GM18511 (cell line): ENCODE measurements around the gene USO1.
"Not testable (repeated sequence)": the region's sequence is repeated elsewhere in the genome, so short reads cannot be mapped to it uniquely, and the experiment has no call there.

Experiments used
- ATAC-seq: cut with Tn5 transposase; IDR thresholded peaks from one replicate; pipeline ENCODE4 v1.9.1; 2021; ENCODE audit warnings: mild to moderate bottlenecking, moderate library complexity; ENCODE audit not compliant: unreplicated experiment

Gene USO1

DNA sequence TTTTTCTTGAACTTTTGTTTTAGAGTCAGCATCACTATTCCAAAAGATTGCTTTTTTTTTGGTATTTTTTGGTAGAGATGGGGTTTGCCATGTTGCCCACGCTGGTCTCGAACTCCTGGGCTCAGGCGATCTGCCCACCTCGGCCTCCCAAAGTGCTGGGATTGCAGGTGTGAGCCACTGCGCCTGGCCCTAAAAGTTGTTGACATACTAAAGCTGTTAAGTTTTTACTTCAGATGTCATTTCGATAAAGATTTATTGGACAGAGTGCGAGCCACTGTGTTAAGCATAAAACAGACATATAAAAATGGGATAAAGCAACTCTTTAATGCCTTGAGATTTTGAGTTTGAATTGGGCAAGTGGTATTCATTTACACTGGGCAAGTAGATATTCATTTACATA lies 28.3 kb downstream of the USO1 start:
- ATAC-seq, result no peak

- no peak for ATAC-seq
These were observed 44.7 kb downstream of the USO1 start for GRCh38 chr4:75769036-75769435.

DNA sequence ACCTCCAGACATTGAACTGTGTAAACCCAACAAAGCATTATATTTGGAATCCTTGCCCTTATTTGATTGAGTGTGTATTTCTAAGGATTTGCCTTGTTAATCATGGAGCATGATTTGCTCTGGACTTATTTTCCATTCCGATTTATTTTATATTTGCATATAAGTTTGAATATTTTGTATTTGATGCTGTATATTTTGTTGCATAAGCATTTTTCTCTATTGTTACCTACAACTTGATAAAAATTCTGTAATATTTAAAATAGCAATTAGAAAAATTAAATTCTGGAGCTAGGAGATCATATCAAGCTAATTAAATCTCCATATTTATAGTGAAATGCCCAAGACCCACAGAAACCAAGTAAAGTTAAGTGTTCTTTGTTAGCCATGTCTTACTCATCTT lies 47.2 kb downstream of the USO1 start:
- ATAC-seq, result no peak

- ATAC-seq, result no peak
These were observed 53.2 kb downstream of the USO1 start for GRCh38 chr4:75777589-75777988.

GRCh38 chr4:75779105-75779757 lies 54.9 kb downstream of the USO1 start:
- peak; percentile 72 for ATAC-seq

GRCh38 chr4:75781305-75781704 lies 56.9 kb downstream of the USO1 start:
- ATAC-seq, result no peak

- ATAC-seq, result peak; percentile 80
These were observed 62.1 kb downstream of the USO1 start for GRCh38 chr4:75786526-75786925.

- ATAC-seq, result peak; percentile 26
These were observed 62.6 kb downstream of the USO1 start for GRCh38 chr4:75786938-75787337.

- no peak for ATAC-seq
These were observed 65.6 kb downstream of the USO1 start for GRCh38 chr4:75790024-75790423.

DNA sequence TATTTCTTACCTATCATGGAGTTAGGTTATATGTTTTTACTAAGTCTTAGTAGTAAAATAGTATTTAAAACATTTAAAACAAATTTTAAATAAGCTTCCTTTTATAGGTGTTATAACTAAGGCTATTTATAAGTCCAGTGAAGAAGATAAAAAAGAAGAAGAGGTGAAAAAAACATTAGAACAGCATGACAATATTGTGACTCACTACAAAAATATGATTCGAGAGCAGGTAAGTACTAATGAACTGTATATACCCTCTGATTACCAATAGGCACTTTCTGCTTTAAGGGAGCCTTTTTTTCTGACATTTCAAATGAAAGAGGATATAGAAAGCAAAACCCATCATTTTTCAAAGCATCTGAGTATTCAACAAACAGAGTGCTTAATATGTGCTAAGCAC lies 76.6 kb downstream of the USO1 start:
- ATAC-seq, result no peak

GRCh38 chr4:75806035-75806434 lies 81.7 kb downstream of the USO1 start:
- ATAC-seq, result not testable (repeated sequence)

DNA sequence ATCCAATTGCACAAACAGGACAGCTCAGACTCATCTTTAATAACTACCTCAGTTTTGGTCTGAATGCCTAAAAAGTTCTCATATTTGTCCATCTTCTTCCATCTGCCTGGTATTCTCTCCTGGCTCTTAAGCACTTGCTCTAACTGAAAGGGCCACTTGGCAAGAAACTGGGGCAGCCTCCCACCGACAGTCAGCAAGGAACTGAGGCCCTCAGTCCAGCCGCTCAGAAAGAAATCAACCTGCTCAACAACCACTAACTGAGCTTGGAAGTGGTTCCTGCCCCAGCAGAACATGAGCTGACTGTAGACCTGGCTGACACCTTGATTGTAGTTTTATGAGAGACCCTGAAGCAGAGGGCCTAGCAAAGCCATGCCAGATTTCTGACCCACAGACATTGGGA lies 93.5 kb downstream of the USO1 start:
- no peak for ATAC-seq

DNA sequence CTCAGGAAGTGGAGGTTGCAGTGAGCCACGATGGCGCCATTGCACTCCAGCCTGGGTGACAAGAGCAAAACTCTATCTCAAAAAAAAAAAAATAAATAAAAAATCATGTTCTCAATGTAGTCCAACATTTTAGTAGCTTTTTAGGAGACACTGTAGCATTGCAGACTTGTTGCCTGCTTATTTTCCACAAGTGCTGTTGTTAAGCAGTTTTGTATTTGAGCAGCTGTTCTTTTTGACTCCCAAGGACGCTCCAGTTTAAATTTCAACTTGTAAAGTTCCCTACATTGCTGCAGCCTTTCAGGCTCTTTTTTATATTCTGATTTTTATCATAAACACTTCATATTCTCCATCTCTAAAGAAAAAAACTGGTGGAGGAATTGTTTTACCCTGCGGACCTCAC lies 94.7 kb downstream of the USO1 start:
- no peak for ATAC-seq

GRCh38 chr4:75820197-75820596 lies 95.8 kb downstream of the USO1 start:
- ATAC-seq, result no peak

- no peak for ATAC-seq
These were observed 96.3 kb downstream of the USO1 start for GRCh38 chr4:75820676-75821075.

- ATAC-seq, result no peak
These were observed 96.8 kb downstream of the USO1 start for GRCh38 chr4:75821216-75821615.

GRCh38 chr4:75821966-75822365 lies 97.6 kb downstream of the USO1 start:
- no peak for ATAC-seq

- no peak for ATAC-seq
These were observed 98.0 kb downstream of the USO1 start for GRCh38 chr4:75822416-75822815.

GRCh38 chr4:75823812-75824211 lies 99.4 kb downstream of the USO1 start:
- ATAC-seq, result no peak

DNA sequence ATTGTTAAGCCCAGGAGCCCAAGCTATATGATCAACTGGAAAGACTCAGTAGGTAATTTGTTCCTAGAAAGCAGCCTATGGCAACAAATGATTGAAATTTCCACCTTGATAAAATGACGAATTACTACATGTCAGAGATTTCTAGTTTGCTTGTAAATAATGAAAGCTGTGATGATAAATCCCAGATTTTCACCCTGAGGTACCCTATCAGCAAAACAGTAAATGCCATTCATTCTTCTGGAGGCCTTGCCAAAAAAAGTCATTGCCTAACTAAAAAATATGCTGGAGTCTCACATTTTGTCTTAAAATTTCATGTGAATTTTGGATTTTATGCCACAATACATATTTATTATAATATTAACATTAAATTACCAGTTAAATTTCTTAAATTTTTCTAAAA lies 106.5 kb downstream of the USO1 start:
- ATAC-seq, result no peak

- ATAC-seq, result no peak
These were observed 107.6 kb downstream of the USO1 start for GRCh38 chr4:75831856-75832405.

GRCh38 chr4:75834095-75834771 lies 109.9 kb downstream of the USO1 start:
- no peak for ATAC-seq

DNA sequence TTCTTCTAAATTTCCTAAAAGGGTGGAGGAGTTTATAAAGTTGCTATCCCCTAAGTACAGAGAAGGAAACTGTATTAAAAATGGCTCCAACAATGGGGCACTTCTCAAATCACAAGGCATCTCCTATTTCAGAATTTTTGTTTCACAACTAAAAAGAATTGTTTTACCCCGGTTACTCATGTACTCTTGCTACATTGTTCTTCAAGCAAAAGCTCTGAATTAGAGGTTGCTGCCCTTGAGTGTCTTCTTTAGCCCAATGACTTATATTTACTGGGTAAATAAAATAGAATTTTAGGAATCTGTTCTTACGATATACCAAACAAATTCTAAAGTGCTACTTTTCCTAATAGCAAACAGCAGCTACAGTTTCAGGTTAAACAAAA lies 110.4 kb downstream of the USO1 start:
- no peak for ATAC-seq
